NT2/D1 (cell line): ENCODE results near the gene POU2F2.

ENCODE experiments used
- YY1 ChIP-seq: IDR thresholded peaks from 2 replicates; pipeline ENCODE4 v1.6.1; 2011; ENCODE audit not compliant: insufficient read length, insufficient read depth
- ZNF274 ChIP-seq: IDR thresholded peaks from 2 replicates; pipeline ENCODE4 v1.6.1; 2011; ENCODE audit warnings: mild to moderate bottlenecking, low read depth, low read length

DNA sequence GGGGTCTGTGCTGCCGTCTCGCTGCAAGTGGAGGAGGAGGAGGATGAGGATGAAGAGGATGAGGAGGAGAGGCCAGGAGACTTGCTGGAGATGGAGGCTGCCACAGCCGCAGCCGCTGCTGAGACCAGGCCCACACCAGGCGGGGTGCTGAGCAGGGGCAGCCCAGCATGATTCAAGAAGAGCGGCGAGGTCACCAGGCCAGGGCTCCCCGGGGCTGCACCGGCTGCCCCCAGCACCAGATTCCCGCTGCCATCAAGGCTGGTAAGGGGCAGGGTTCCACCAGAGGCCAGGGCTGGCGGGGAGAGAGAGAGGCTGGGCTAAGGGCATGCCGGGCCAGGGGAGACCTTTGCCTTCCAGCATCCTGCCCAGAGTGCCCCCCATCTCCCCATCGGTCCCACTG, 40.9 kb downstream of the POU2F2 start:
- TF ChIP-seq YY1 (no peak), ZNF274 (no peak)
